ENCODE data around the gene NUDT11. TPM values are rescaled to one million over a fixed set of nuclear protein-coding genes. Genes with fewer than 3 reads are reported as not detected.
"Not testable (repeated sequence)": the region's sequence is repeated elsewhere in the genome, so short reads cannot be mapped to it uniquely, and the experiment has no call there.

NUDT11 gene
- total RNA-seq: 1 to 10 TPM in 2 of 4 donors, under 1 TPM in 2; 0.40 to 2.4 (median 1.6) TPM

GRCh38 chrX:51496501-51497291, at the start of gene NUDT11:
Gene NUDT11, minus strand, starts transcription at chrX:51496592. Its CDS starts 148 bp downstream, at chrX:51496444.
- peaks cover 4% of the 10 kb centered on the region for H3K4me1 ChIP-seq
- DNase-seq (ENCODE audit: low spot score in 2 of 2): no peak
- H3K4me3 ChIP-seq: peak within 1 kb of the TSS; percentile 62
- H3K9me3 ChIP-seq: no peaks in the 10 kb centered on the region
- TF ChIP-seq POLR2A (IDR thresholded peaks at IDR 0.05): no peak
- TF ChIP-seq POLR2AphosphoS5 (IDR thresholded peaks at IDR 0.05): no peak
- no peak for TF ChIP-seq CTCF (IDR thresholded peaks at IDR 0.05)
- TF ChIP-seq EP300 (IDR thresholded peaks at IDR 0.05): no peak
- no peak within 1 kb of the TSS for H3K27ac ChIP-seq
- H3K27me3 ChIP-seq: no peaks in the 10 kb centered on the region
- WGBS: 54% methylated on average over 45 of the region's 96 CpGs
- H3K36me3 ChIP-seq: no peaks in the 10 kb centered on the region

GRCh38 chrX:51520393-51520792, 24.0 kb upstream of the NUDT11 start:
- Histone ChIP-seq H3K9me3 (no peaks in the 10 kb centered on the region), H3K4me3 (no peak overlapping the region), H3K27ac (no peak overlapping the region), H3K36me3 (no peaks in the 10 kb centered on the region), H3K4me1 (no peaks in the 10 kb centered on the region), H3K27me3 (no peaks in the 10 kb centered on the region)
- no peak for TF ChIP-seq POLR2AphosphoS5 (IDR thresholded peaks at IDR 0.05)
- no peak for TF ChIP-seq CTCF (IDR thresholded peaks at IDR 0.05)
- no peak for TF ChIP-seq EP300 (IDR thresholded peaks at IDR 0.05)
- TF ChIP-seq POLR2A (IDR thresholded peaks at IDR 0.05): no peak
- 62% methylated on average over 2 of the region's 2 CpGs for WGBS
- no peak for DNase-seq (ENCODE audit: low spot score in 2 of 2)

- WGBS: 42% methylated on average over 2 of the region's 2 CpGs
- H3K27me3 ChIP-seq; H3K36me3 ChIP-seq; H3K9me3 ChIP-seq; DNase-seq (ENCODE audit: low spot score in 2 of 2); H3K27ac ChIP-seq; H3K4me3 ChIP-seq; H3K4me1 ChIP-seq: not testable (repeated sequence)
Observed at GRCh38 chrX:51519131-51519530, 22.7 kb upstream of the NUDT11 start.

GRCh38 chrX:51507551-51507950, 11.2 kb upstream of the NUDT11 start:
- no peak overlapping the region for H3K4me3 ChIP-seq
- no peaks in the 10 kb centered on the region for H3K9me3 ChIP-seq
- TF ChIP-seq CTCF (IDR thresholded peaks at IDR 0.05): no peak
- no peak for TF ChIP-seq POLR2AphosphoS5 (IDR thresholded peaks at IDR 0.05)
- no peak for TF ChIP-seq POLR2A (IDR thresholded peaks at IDR 0.05)
- no peak for TF ChIP-seq EP300 (IDR thresholded peaks at IDR 0.05)
- 62% methylated on average over 3 of the region's 3 CpGs for WGBS
- DNase-seq (ENCODE audit: low spot score in 2 of 2): no peak
- H3K27ac ChIP-seq: no peak overlapping the region
- no peaks in the 10 kb centered on the region for H3K36me3 ChIP-seq
- H3K4me1 ChIP-seq: no peaks in the 10 kb centered on the region
- no peaks in the 10 kb centered on the region for H3K27me3 ChIP-seq

- not testable (repeated sequence) for H3K27me3 ChIP-seq; H3K9me3 ChIP-seq; H3K36me3 ChIP-seq; H3K27ac ChIP-seq; H3K4me1 ChIP-seq; DNase-seq (ENCODE audit: low spot score in 2 of 2)
- 44% methylated on average over 42 of the region's 60 CpGs for WGBS
- peak overlapping the region; percentile 62 for H3K4me3 ChIP-seq
Observed at GRCh38 chrX:51495701-51496488, 497 bp downstream of the NUDT11 start.

- no peak for DNase-seq (ENCODE audit: low spot score in 2 of 2)
- peaks cover 4% of the 10 kb centered on the region for H3K4me1 ChIP-seq
- no peaks in the 10 kb centered on the region for H3K36me3 ChIP-seq
- no peaks in the 10 kb centered on the region for H3K27me3 ChIP-seq
- TF ChIP-seq POLR2A (IDR thresholded peaks at IDR 0.05) (no peak), CTCF (IDR thresholded peaks at IDR 0.05) (no peak), EP300 (IDR thresholded peaks at IDR 0.05) (no peak), POLR2AphosphoS5 (IDR thresholded peaks at IDR 0.05) (no peak)
- H3K27ac ChIP-seq: no peak overlapping the region
- no peak overlapping the region for H3K4me3 ChIP-seq
- WGBS: 65% methylated on average over 4 of the region's 4 CpGs
- H3K9me3 ChIP-seq: no peaks in the 10 kb centered on the region
Observed at GRCh38 chrX:51494409-51494808, 2.0 kb downstream of the NUDT11 start.

All from suprapubic skin (tissue), 4 donors.